Keratinocyte (primary cell): ENCODE results near the gene ITGB2.

Experiments
- CTCF ChIP-seq, 3 experiments: IDR thresholded peaks in 1 of 3; conservative IDR thresholded peaks in 1 of 3; optimal IDR thresholded peaks in 1 of 3; 2 replicates in 2 of 3; 3 replicates in 1 of 3; pipeline versions ENCODE3 to v1.5.1; 2011; ENCODE audit warnings: low read length in 3 of 3, mild to moderate bottlenecking in 3 of 3, moderate library complexity in 2 of 3, control low read depth in 1 of 3, inconsistent platforms in 1 of 3; ENCODE audit not compliant: insufficient read depth in 2 of 3; ENCODE audit errors: extremely low read depth in 1 of 3
- EZH2 ChIP-seq: IDR thresholded peaks from one replicate; pipeline ENCODE4 v1.6.1; 2012; ENCODE audit warnings: inconsistent platforms, mild to moderate bottlenecking, low read length, moderate library complexity

GRCh38 chr21:44874497-44875315, 46.0 kb downstream of the ITGB2 start:
- no peak for TF ChIP-seq EZH2
- no peak for TF ChIP-seq CTCF (optimal IDR thresholded peaks at IDR 0.05 in 1 of 3, IDR thresholded peaks at IDR 0.05 in 1 of 3, conservative IDR thresholded peaks at IDR 0.05 in 1 of 3; ENCODE audit: extremely low read depth in 1 of 3, insufficient read depth in 2 of 3, low read length in 3 of 3)
